Pancreas (tissue), 10 donors: ENCODE data around the gene SMARCA4. TPM values are rescaled to one million over a fixed set of nuclear protein-coding genes. Genes with fewer than 3 reads are reported as not detected.
A peak's percentile ranks its signal among the peaks of the same experiment; 100 is the strongest.

Experiments
- ATAC-seq, 4 donors: fragments of 200-7000 bp; cut with Tn5 transposase; one replicate each; pipeline versions ENCODE4 v1.8.0 to v1.9.1; 2020; ENCODE audit warnings: mild to moderate bottlenecking in 4 of 4, moderate library complexity in 4 of 4
- DNase-seq, 6 donors: peaks; one replicate each; pipeline ENCODE4 v3.0.0-alpha.2; 2020
- FAIRE-seq: peaks from 2 replicates; lab custom pipeline; 2012; peaks lifted over from hg19 to GRCh38; lab: Jason Lieb, UNC
- H3K27ac ChIP-seq, 4 donors: fragments of 200-600 bp; sonication (generic); 1 replicate in 3 of 4; 2 replicates in 1 of 4; pipeline versions ENCODE4 v1.5.0 to v1.8.0; 2020
- H3K27me3 ChIP-seq, 4 donors: fragments of 200-600 bp; one replicate each; pipeline ENCODE4 v1.8.0; 2021
- H3K36me3 ChIP-seq, 3 donors: fragments of 200-600 bp; sonication (generic) in 1 of 3; one replicate each; pipeline versions ENCODE4 v1.5.0 to v1.8.0; 2020 to 2021
- H3K4me1 ChIP-seq, 3 donors: fragments of 200-600 bp; one replicate each; pipeline ENCODE4 v1.8.0; 2021
- H3K4me3 ChIP-seq, 4 donors: fragments of 200-600 bp; sonication (generic) in 2 of 4; one replicate each; pipeline versions ENCODE4 v1.5.0 to v1.8.0; 2020 to 2021
- H3K9me3 ChIP-seq, 4 donors: fragments of 200-600 bp; one replicate each; pipeline ENCODE4 v1.8.0; 2021
- WGBS, 2 donors: extraction: QIAGEN DNeasy Blood & Tissue Kit; methylation state at CpG; one replicate each; pipeline ENCODE4 v1.1.7; 2013; 5-methylcytosine and 5-hydroxymethylcytosine counted together
- intact Hi-C, 3 donors: fragments of 100-400 bp; cut with DNase I; formaldehyde crosslinking; loops; one replicate each; pipeline versions ENCODE4 v1.11.1 to v1.14.2; 2022
- polyA plus RNA-seq, 2 donors: library from polyadenylated mRNA; stranded (reverse); fragments of 200-250 nt; gene quantifications; one replicate each; pipeline ENCODE4 v1.2.3, GENCODE V29; 2013
- total RNA-seq, 6 donors: library from RNA; stranded (reverse); fragmentation: NEBNext Ultra II Directional in 4 of 6; extraction: Animal tissue kit (Norgen Biotek cat#: 25700) in 4 of 6; gene quantifications; one replicate each; pipeline versions ENCODE4 v1.2.1 to v1.2.4, GENCODE V29; 2021 to 2023
- TF ChIP-seq, protein P1 (sequence below), 4 donors: fragments of 200-600 bp; sonication (generic) in 3 of 4; IDR thresholded peaks; one replicate each; pipeline versions ENCODE4 v1.5.0 to v1.8.0; 2021; ENCODE audit warnings: antibody characterized with exemption in 4 of 4
- donor health status: healthy with polysubstance abuse.
- donor health status: DM: no; HTN: no; CAD: no; lungs with moderate emphysema.
- donor health status: DM: no; HTN: no; CAD: no.
- donor health status: control.
- donor health status: control.
- donor health status: Bipolar disorder and iron deficiency.
- donor health status: DM: yes; HTN: yes; CAD: no.
- donor health status: DM: no; HTN: no; CAD: no.
- donor health status: DM: no; HTN: no; CAD: no.
- donor health status: DM: yes; HTN: yes; CAD: no.

Gene SMARCA4
- total and polyA plus RNA-seq, 8 donors = 28.7 to 77.8 (median 42.9) TPM

DNA sequence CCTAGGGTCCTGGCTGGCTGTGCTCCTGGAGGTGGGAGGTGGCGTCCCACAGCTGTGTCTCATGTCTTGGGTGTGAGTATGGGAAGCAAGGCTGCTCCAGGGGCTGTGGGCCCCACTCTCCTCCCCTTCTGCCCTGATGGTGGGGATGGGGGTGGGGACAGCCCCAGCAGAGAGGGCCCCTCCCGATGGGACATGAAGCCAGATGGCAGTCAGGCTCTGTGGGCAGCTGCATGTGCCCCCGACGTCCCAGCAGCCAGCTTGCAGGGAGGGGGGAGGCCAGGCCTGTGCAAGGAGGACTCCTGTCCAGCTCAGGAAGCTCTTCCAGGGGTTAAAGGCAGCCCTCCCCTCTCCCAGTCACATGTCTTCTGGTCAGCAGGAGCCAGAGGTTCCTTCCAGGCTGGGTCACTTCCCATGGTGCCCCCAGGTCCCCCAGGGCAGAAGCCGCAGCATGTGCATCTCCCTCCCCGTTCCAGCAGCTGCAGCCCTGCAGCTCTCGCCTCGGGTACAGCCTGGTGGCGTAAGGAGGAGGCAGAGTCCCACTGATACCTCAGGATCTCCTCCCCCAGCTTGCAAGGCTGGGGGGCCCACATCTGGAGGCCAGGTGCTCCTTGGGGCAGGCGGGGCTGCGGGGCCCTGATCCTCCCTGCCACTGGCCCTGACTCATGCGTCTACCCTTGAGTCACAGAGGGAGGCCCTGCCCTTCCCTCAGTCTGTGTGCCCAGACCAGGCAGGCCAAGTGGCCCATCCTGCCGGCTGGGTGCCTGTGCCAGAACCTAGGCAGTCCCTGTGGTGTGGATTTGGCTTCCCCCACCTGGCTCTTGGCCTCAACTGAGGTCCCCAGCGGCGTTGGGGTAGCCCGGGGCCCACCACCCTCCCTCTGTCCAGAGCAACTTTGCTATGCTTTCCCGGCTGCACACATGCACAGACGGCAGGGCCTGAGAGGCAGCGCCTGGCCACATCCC, 45.4 kb upstream of the SMARCA4 start:
- intact Hi-C loops = no loop called here
- peak in 1 of 6 donors; percentile 63 for DNase-seq
- Histone ChIP-seq H3K27ac (no peak overlapping the region), H3K36me3 (peaks cover 0 to 24% (median 0%) of the 10 kb centered on the region in 3 donors), H3K9me3 (no peaks in the 10 kb centered on the region), H3K4me1 (peaks cover 0 to 5% (median 0%) of the 10 kb centered on the region in 3 donors), H3K27me3 (no peaks in the 10 kb centered on the region), H3K4me3 (no peak overlapping the region)
- TF ChIP-seq, protein P1, sequence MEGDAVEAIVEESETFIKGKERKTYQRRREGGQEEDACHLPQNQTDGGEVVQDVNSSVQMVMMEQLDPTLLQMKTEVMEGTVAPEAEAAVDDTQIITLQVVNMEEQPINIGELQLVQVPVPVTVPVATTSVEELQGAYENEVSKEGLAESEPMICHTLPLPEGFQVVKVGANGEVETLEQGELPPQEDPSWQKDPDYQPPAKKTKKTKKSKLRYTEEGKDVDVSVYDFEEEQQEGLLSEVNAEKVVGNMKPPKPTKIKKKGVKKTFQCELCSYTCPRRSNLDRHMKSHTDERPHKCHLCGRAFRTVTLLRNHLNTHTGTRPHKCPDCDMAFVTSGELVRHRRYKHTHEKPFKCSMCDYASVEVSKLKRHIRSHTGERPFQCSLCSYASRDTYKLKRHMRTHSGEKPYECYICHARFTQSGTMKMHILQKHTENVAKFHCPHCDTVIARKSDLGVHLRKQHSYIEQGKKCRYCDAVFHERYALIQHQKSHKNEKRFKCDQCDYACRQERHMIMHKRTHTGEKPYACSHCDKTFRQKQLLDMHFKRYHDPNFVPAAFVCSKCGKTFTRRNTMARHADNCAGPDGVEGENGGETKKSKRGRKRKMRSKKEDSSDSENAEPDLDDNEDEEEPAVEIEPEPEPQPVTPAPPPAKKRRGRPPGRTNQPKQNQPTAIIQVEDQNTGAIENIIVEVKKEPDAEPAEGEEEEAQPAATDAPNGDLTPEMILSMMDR (IDR thresholded peaks at IDR 0.05) = no peak
- ATAC-seq = no peak
- FAIRE-seq = no peak
- WGBS, 2 donors = 89 to 90% methylated on average over 19 of the region's 19 CpGs

DNA sequence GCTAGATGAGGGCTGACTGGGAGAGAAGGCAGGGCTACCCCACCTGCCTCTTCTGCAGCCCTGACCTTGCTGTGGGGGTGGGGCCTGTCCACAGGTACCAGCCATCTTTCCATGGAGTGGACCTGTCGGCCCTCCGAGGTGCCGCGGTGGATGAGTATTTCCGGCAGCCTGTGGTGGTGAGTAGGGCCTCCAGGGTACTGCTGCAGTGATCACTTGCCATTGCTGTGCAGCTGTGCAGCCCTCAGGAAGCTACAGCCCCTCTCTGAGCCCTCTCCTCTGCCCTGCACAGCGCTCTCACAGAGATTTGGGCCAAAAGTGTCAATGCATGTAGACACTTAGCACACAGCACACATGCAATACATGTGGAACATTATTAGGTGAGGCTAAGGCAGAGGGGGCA, 44.2 kb upstream of the SMARCA4 start:
- Histone ChIP-seq H3K4me1 (peaks cover 0 to 5% (median 0%) of the 10 kb centered on the region in 3 donors), H3K27me3 (no peaks in the 10 kb centered on the region), H3K9me3 (no peaks in the 10 kb centered on the region), H3K36me3 (peaks cover 0 to 23% (median 2%) of the 10 kb centered on the region in 3 donors), H3K27ac (no peak overlapping the region), H3K4me3 (no peak overlapping the region)
- TF ChIP-seq, protein P1 (IDR thresholded peaks at IDR 0.05) = no peak
- intact Hi-C loops = no loop called here
- FAIRE-seq = no peak
- WGBS, 2 donors = 91 to 95% methylated on average over 6 of the region's 6 CpGs
- DNase-seq = no peak
- ATAC-seq = no peak

DNA sequence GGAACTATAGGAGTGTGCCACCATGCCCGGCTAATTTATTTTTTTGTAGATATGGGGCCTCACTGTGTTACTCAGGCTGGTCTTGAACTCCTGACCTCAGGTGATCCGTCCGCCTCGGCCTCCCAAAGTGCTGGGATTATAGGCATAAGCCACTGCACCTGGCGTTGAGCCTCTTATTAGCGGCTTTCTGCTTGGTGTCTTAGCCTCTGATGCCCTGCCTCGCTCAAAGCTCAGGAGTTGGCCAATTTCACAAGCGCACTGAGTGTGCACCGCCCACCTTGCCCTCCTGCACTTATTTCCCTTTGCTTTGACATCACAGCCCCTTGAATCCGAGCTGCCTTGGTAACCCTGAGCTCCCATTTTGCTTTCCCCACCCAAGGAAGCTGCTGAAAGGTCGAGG, 42.5 kb upstream of the SMARCA4 start:
- Histone ChIP-seq H3K27me3 (no peaks in the 10 kb centered on the region), H3K9me3 (no peaks in the 10 kb centered on the region), H3K4me3 (no peak overlapping the region), H3K27ac (no peak overlapping the region), H3K36me3 (peaks cover 0 to 32% (median 2%) of the 10 kb centered on the region in 3 donors), H3K4me1 (peaks cover 0 to 5% (median 0%) of the 10 kb centered on the region in 3 donors)
- DNase-seq (no peak), ATAC-seq (no peak), FAIRE-seq (no peak)
- TF ChIP-seq, protein P1 (IDR thresholded peaks at IDR 0.05) = no peak
- intact Hi-C loops = no loop called here
- 93 to 95% methylated on average over 11 of the region's 11 CpGs for WGBS, 2 donors

DNA sequence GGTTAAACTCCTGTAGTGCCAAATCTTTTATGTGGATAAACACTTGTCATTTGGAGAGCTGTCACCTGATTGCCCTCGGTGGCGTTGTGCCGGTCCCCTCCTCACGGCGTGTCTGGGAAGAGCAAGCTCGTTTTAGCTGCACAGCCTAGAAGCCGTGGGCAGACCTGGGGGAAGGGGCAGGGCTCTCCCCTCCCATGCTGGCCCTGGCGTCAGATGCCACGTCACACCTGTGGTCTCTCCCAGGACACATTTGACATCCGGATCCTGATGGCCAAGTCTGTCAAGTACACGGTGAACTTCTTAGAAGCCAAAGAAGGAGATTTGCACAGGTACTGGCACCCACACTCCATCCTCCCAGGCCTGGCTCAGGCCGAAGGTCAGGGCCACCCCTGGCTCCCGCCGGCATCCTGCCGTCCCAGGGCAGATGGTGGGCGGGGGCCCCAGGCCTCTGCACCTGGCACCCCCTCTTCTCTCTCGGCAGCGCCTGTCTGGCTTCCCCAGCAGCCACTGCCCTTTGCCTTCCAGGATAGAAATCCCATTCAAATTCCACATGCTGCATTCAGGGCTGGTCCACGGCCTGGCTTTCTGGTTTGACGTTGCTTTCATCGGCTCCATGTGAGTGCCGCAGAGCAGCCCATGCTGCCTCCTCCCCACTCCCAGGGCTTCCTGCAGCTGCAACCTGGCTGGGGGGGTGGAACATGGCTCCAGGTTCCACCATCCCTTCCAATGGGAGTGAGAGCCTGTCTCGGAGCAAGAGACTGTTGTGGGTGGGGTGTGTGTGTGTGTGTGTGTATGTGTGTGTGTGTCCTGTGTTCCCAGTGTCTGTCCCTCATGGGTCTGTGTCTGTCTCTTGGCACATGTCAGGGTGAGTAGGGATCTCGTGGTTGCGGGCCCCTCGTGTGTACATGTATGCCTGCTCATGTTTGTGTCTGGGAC, 41.2 kb upstream of the SMARCA4 start:
- H3K27ac ChIP-seq = no peak overlapping the region
- no peak for FAIRE-seq
- H3K36me3 ChIP-seq = peaks cover 0 to 35% (median 2%) of the 10 kb centered on the region in 3 donors
- WGBS, 2 donors = 44 to 49% methylated on average over 25 to 26 of the region's 26 CpGs
- TF ChIP-seq, protein P1 (IDR thresholded peaks at IDR 0.05) = no peak
- no peaks in the 10 kb centered on the region for H3K9me3 ChIP-seq
- intact Hi-C loops = no loop called here
- peaks cover 0 to 5% (median 0%) of the 10 kb centered on the region in 3 donors for H3K4me1 ChIP-seq
- no peak overlapping the region for H3K4me3 ChIP-seq
- H3K27me3 ChIP-seq = no peaks in the 10 kb centered on the region
- DNase-seq = peak in 3 of 6 donors; percentile 66 to 87 (median 86)
- ATAC-seq = peak; percentile 8 to 76 (median 70)
